ENCODE data around the gene UBE2V1.
"Not testable (repeated sequence)": the region's sequence is repeated elsewhere in the genome, so short reads cannot be mapped to it uniquely, and the experiment has no call there.

GRCh38 chr20:50135157-50135556, 22.2 kb upstream of the UBE2V1 start:
- TF ChIP-seq EP300, POLR2A, CTCF, POLR2AphosphoS5 (IDR thresholded peaks at IDR 0.05): not testable (repeated sequence)

All from suprapubic skin (tissue), 4 donors.